GM12874 (cell line): Measurements from ENCODE around the gene MRGPRF.

ENCODE experiments used
- TF ChIP-seq, protein P1 (sequence below): IDR thresholded peaks from 2 replicates; pipeline ENCODE4 v1.5.1; 2011; ENCODE audit warnings: low read depth, mild to moderate bottlenecking, control low read depth, low read length, moderate library complexity; ENCODE audit not compliant: insufficient read depth

Gene MRGPRF

GRCh38 chr11:68974421-68975194, 38.4 kb downstream of the MRGPRF start:
- TF ChIP-seq, protein P1, sequence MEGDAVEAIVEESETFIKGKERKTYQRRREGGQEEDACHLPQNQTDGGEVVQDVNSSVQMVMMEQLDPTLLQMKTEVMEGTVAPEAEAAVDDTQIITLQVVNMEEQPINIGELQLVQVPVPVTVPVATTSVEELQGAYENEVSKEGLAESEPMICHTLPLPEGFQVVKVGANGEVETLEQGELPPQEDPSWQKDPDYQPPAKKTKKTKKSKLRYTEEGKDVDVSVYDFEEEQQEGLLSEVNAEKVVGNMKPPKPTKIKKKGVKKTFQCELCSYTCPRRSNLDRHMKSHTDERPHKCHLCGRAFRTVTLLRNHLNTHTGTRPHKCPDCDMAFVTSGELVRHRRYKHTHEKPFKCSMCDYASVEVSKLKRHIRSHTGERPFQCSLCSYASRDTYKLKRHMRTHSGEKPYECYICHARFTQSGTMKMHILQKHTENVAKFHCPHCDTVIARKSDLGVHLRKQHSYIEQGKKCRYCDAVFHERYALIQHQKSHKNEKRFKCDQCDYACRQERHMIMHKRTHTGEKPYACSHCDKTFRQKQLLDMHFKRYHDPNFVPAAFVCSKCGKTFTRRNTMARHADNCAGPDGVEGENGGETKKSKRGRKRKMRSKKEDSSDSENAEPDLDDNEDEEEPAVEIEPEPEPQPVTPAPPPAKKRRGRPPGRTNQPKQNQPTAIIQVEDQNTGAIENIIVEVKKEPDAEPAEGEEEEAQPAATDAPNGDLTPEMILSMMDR: no peak

GRCh38 chr11:68973219-68973618, 39.8 kb downstream of the MRGPRF start:
- TF ChIP-seq, protein P1: no peak

GRCh38 chr11:68970921-68971636, 42.0 kb downstream of the MRGPRF start:
- TF ChIP-seq, protein P1: no peak

DNA sequence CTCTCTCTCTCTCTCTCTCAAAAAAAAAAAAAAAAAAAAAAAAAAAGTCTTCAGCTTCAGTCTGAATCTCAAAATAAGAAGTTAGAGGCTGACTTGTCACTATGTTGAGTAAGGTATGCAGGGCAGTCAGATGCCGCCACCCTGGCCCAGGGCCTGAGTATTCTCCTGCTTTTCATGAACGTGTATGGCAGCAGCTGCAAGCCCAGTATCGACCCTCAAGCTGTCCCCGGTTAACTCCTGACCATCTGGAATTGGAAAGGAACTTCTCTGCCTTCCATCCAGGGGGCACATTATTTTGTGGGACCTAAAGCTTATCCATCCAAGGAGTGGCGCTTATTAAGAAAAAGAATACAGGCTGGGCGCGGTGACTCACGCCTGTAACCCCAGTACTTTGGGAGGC, 43.7 kb downstream of the MRGPRF start:
- TF ChIP-seq, protein P1: no peak

- TF ChIP-seq, protein P1: no peak
These were observed 44.5 kb downstream of the MRGPRF start for GRCh38 chr11:68968306-68969250.

GRCh38 chr11:68966894-68967780, 45.9 kb downstream of the MRGPRF start:
- TF ChIP-seq, protein P1: no peak
